Activated naive CD4-positive, alpha-beta T cell (primary cell): ENCODE measurements around the gene WDR26.
"Not testable (repeated sequence)": the region's sequence is repeated elsewhere in the genome, so short reads cannot be mapped to it uniquely, and the experiment has no call there.

Source experiments
- DNase-seq, 4 experiments: peaks; one replicate each; lab custom pipeline; 2025; lab: John Stamatoyannopoulos, UW

WDR26 gene

GRCh38 chr1:224392411-224393249 lies 42.0 kb downstream of the WDR26 start:
- no peak for DNase-seq

- DNase-seq: no peak
Observed at GRCh38 chr1:224390517-224390916, 44.1 kb downstream of the WDR26 start.

- no peak for DNase-seq
Observed at GRCh38 chr1:224387943-224388342, 46.7 kb downstream of the WDR26 start.

GRCh38 chr1:224387302-224387912 lies 47.2 kb downstream of the WDR26 start:
- no peak for DNase-seq

GRCh38 chr1:224383218-224383617 lies 51.4 kb downstream of the WDR26 start:
- no peak for DNase-seq

GRCh38 chr1:224381880-224382548 lies 52.6 kb downstream of the WDR26 start:
- DNase-seq: no peak

- DNase-seq: no peak
Observed at GRCh38 chr1:224380003-224380402, 54.6 kb downstream of the WDR26 start.

GRCh38 chr1:224378855-224379631 lies 55.6 kb downstream of the WDR26 start:
- DNase-seq: no peak

GRCh38 chr1:224377676-224378006 lies 57.0 kb downstream of the WDR26 start:
- DNase-seq: no peak

GRCh38 chr1:224375059-224375458 lies 59.5 kb downstream of the WDR26 start:
- DNase-seq: no peak

GRCh38 chr1:224373008-224373590 lies 61.5 kb downstream of the WDR26 start:
- no peak for DNase-seq

GRCh38 chr1:224368409-224368808 lies 66.2 kb downstream of the WDR26 start:
- DNase-seq: no peak

GRCh38 chr1:224359207-224359606 lies 75.4 kb downstream of the WDR26 start:
- DNase-seq: no peak

GRCh38 chr1:224358237-224358636 lies 76.4 kb downstream of the WDR26 start:
- no peak for DNase-seq

GRCh38 chr1:224357626-224358124 lies 76.9 kb downstream of the WDR26 start:
- no peak for DNase-seq

- peak; percentile 65 to 83 (median 72) for DNase-seq
Observed at GRCh38 chr1:224356685-224357625, 77.6 kb downstream of the WDR26 start, which contains the start of gene CNIH4. CNIH4 (plus strand) TSS chr1:224356879; CDS start chr1:224356925, 46 bp downstream.

- DNase-seq: no peak
Observed at GRCh38 chr1:224353975-224354925, 80.3 kb downstream of the WDR26 start.

GRCh38 chr1:224352436-224353085 lies 82.0 kb downstream of the WDR26 start:
- DNase-seq: not testable (repeated sequence)

- DNase-seq: not testable (repeated sequence)
Observed at GRCh38 chr1:224349716-224350115, 84.9 kb downstream of the WDR26 start.
